HG03457 (cell line): Measurements from ENCODE around the gene RAB13.
"Not testable (repeated sequence)": the region's sequence is repeated elsewhere in the genome, so short reads cannot be mapped to it uniquely, and the experiment has no call there.

Experiments used
- ATAC-seq: cut with Tn5 transposase; IDR thresholded peaks from one replicate; pipeline ENCODE4 v1.9.1; 2021; ENCODE audit warnings: moderate number of reproducible peaks; ENCODE audit not compliant: unreplicated experiment

Gene RAB13

DNA sequence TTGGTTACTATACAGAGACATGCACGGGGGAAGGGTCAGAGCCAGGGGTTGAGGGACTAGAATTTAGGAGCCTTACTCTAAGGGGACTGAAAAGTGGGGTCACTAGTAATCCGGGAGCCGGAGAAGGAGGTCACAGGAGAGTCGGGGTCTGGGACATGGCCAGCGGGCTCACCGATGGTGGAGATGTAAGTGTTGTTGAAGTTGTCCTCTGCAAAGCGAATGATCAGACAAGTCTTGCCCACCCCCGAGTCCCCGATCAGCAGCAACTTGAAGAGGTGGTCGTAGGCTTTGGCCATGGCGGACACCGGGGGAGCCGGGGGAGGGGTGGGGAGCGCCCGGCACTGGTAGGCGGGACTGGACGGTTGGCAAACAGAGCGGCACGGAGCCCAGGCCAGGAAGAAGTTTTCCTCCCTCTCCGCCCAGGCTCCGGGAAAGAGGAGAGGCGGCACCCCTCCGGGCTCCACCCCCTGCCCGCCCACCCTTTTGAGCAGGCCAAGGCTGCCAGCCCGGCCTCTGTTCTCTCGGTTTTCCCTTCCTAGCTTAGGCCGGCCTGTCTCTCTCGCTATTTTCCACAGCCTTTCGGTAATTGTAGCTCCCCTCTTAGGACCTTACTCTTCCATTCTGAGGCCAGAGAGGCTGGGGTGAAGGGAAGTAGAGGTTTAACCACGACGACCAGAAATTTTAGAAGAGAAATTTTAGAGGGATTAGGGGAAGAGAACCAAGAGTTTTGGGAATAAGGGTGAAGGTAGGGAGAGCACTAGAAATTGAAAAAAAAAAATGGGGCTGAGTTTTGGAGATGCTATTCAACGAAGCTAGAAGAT, at the start of gene RAB13:
Gene RAB13 (minus strand): TSS at position 399 of the 821 bp plus-strand sequence. CDS start 103 bp downstream, at position 296.
- no peak for ATAC-seq

DNA sequence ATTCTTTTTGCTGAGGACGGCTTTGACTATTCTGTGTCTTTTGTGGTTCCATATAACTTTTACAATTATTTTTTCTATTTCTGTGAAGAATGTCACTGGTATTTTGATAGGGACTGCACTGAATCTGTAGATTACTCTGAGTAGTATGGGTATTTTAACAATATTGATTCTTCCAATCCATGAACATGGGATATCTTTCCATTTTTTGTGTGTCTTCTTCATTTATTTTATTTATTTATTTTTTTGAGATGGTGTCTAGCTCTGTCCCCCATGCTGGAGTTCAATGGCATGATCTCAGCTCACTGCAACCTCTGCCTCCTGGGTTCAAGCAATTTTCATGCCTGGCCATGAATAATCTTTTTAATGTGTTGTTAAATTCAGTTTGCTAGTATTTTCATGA, 47.6 kb upstream of the RAB13 start:
- ATAC-seq = not testable (repeated sequence)

DNA sequence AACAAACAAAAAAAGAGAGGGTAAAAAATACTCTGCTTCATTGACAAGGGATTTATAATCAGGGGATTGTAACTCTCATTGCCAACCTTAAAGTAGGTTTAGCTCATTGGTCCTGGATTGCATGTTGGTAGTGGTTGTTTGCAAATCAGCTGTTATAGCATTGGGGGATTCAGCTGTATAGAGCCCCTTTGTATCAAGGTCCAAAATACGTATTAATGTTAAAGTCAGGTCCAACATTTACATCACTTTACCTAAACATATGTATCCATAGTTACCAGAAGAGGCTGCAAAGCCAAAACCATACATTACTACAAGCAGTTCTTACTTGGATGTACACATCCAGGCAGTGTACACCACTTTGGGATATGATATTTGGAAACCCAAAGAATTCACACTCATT, 33.8 kb upstream of the RAB13 start:
- ATAC-seq = no peak

DNA sequence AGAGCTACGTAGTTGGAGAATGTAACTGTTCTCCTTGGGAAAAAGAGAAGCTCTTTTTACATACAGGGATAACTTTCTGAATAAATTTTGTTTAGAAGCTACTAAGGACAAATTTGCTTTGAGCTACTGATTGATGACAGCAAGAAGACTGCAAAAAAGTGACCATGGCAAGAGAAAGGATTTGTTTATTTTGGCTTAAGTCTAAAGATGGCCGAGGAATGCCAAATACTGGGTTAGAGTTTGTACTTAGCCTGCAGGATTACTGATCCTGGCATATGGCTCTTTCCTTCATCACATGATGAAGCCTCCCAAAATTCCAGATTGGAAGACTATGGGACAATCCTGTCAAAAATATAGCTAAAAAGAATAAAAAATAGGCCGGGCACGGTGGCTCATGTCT, 33.1 kb upstream of the RAB13 start:
- no peak for ATAC-seq

DNA sequence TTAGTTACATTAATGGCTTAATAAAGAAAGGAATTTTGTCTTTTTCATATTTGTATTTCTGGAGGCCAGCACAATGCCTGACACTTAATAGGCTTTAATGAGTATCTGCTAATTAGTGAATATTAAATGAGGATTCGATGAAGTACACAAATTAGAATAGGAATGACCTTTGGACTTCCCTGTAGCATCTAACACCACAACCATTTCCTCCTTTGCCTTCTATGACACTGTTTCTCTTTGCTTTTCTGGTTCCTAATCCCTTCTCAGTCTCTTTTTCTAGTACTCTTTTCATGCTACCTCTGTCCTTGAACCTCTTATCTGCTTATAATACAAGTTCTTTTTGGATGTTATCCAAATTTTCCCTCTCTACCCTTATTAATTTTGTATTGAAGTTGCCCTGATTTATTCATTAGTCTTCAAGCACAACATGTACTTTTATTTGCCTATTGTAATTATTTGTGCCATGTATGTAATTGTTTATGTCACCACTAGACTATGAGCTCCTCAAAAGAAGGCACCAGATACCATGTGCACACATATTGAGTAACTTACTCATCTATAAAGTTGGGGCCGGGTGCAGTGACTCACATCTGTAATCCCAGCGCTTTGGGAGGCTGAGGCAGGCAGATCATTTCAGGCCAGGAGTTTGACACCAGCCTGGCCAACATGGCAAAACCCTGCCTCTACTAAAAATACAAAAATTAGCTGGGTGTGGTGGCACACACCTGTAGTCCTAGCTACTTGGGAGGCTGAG, 28.2 kb upstream of the RAB13 start:
- ATAC-seq = no peak

DNA sequence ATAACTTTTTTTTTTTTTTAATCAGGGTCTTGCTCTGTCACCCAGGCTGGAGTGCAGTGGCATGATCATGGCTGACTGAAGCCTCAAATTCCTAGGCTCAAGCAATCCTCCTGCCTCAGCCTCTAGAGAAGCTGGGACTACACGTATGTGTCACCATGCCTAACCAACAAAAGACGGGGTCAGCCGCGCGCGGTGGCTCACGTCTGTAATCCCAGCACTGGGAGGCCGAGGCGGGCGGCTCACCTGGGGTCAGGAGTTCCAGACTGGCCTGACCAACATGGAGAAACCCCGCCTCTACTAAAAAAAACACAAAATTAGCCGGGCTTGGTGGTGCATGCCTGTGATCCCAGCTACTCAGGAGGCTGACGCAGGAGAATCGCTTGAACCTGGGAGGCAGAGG, 26.4 kb upstream of the RAB13 start:
- ATAC-seq = not testable (repeated sequence)

DNA sequence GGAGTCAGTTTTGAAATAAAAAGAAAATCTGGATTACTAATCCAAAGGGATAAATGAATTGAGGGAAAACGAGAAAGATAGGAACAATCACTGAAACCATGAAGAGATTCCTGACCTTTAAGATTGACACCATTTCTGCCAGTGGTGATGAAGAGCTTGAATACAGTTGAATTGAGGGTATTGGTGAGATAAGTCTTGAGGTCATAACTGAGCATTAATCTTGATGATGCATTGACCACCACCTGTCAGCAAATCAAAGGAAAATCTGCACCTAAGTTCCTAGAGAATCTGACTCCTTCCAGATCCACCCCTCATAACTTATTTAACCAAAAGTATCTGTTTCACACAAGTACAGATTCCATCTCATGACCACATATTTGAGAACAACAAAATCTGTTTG, 26.0 kb upstream of the RAB13 start:
- ATAC-seq = no peak

DNA sequence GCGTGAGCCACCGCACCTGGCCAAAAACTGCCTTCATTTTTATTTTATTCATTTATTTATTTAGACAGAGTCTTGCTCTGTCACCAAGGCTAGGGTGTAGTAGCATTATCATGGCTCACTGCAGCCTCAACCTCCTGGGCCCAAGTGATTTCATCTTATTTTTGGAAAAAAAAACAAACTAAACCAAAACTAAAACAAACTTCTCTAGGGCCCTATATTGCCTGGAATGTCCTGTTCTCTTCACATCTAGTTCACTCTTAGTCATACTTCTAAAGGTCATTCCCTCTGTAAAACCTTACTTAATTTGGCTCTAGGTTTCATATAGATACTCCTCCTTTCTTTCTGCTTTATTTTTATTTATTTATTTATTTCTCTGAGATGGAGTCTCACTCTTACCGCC, 20.0 kb upstream of the RAB13 start:
- no peak for ATAC-seq

DNA sequence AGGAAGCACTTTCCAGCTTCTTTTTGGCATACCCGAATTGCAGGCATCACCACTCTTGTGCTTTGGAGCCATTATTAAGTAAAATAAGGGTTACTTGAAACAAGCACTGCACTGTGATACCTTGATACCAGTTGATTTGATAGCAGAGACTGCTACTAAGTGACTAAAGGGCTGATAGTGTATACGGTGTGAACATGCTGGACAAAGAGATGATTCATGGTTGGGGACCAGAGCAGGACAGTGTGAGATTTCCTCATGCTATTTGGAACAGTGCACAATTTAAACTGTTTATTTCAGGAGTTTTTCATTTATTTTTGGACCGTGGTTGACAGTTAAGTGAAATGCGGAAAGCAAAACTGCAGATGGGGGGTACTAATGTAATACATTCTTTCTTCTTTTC, 14.3 kb upstream of the RAB13 start:
- ATAC-seq = no peak

DNA sequence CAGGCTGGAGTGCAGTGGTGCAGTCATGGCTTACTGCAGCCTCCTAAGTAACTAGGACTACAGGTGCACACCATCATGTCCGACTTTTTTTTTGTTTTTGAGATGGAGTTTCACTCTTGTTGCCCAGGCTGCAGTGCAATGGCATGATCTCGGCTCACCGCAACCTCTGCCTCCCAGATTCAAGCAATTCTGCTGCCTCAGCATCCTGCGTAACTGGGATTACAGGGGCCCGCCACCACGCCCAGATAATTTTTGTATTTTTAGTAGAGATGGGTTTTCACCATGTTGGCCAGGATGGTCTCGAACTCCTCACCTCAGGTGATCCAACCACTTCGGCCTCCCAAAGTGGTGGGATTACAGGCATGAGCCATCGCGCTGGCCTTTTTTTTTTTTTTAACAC, 10.7 kb upstream of the RAB13 start:
- ATAC-seq = not testable (repeated sequence)

DNA sequence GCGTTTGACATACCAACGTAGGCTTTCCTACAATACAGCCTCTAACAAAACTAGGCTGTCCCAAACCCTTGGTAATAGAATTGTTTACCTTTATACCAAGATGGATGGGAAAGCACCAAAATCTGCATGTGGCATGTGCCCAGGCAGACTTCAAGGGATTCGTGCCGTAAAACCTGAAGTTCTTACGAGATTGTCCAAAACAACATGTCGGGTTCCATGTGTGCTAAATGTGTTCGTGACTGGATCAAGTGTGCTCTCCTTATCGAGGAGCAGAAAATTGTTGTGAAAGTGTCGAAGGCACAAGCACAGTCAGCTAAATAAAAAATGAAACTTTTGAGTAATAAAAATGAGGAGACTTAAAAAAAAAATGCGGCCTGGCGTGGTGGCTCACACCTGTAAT, 9.5 kb upstream of the RAB13 start:
- ATAC-seq = no peak

DNA sequence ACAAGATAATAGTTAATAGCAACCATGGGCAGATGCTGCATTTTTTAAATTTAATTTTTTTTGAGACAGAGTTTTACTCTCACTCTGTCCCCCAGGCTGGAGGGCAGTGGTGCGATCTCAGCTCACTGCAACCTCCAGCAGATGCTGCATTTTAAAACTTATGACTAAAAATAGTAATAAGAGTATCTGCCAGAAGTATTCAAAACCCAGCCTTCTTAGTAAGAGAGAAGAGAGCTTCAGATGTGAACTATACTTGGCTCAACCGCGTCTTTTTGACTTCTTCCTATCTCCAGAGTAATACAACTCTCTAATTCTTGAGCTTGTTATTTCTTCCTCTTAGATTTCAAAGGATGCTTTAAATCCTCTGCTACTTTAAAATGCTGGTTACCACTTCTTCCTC, 9.1 kb upstream of the RAB13 start:
- ATAC-seq = no peak

DNA sequence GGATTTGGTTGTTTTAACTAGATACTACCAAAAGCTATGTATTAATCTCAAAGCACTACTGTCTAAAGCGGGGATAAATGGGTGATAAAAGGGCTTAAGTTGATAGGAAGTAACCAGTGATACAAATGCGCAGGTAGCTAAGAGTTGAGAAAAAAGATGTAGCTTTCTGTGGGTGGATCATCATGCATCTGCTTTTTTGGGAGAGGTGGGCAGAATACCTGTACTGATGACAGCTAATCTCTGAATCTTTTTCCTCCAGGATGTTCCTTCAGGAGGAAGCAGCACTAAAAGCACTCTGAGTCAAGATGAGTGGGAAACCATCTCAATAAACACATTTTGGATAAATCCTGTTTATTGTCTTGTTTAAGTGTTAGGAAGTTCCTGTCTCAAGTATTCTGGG, 5.7 kb upstream of the RAB13 start:
- ATAC-seq = no peak

DNA sequence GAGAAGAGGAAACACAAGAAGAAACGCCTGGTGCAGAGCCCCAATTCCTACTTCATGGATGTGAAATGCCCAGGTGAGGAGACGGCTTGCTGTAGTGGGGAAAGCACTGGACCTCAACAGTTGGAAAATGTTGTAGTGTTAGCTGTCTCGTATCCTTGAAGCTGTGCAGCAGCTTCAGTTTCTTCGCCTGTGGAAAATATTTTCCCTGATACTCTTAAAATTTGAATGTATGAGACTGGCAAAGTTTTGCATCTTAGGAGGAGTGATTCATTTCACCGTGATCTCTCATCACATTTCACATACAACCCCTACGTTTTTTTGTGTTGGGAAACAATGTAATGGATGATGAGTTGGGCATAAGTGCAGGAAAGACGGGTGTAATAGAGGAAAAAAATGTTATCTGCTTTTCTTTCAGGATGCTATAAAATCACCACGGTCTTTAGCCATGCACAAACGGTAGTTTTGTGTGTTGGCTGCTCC, 5.1 kb upstream of the RAB13 start:
- no peak for ATAC-seq

DNA sequence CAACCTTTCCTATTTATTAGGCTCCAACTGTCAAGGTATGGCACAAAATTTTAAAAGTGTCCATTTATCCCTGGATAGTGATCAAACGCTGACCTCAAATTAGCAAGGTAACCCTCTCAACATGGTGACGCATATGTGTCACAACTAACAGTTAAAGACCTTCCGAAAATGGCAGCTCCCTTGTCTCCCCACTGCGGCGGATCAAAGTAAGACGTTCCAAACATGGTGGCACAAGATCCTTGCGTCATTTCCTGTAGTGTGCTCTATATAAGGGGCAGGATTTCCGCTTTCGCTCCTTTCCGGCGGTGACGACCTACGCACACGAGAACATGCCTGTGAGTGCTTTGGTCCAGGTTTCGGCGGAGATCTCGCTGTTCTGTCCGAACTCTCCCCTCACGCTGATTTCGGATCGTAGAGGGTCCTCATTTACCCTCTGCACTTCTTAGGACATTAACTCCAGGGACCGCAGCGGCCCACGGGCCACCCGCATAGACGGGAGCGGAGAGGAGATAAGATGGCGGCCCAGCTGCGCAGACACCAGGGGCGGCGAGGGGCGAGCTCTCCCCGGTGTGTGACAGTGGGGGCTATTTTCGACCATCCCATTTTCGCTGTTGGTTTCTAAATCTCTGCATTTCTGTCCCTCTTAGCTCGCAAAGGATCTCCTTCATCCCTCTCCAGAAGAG, 4.5 kb upstream of the RAB13 start, which contains the start of gene RPS27:
Gene RPS27 (plus strand): TSS at position 295 of the 683 bp plus-strand sequence. CDS start 35 bp downstream, at position 330.
- ATAC-seq = peak; percentile 50

DNA sequence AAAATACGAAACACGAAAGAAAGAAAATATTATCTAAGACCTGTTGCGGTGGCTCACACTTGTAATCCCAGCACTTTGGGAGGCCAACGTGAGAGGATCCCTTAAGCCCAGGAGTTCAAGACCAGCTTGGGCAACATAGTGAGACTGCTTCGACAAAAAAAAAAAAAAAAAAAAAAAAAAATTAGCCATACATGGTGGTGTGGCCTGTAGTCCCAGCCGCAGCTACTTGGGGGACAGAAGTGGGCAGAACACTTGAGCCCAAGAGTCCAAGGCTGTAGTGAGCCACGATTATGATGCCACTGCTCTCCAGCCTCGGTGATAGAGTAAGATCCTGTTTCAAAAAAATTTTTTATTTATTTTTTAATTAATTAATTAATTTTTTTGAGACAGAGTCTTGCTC, 1.5 kb upstream of the RAB13 start:
- ATAC-seq = no peak

DNA sequence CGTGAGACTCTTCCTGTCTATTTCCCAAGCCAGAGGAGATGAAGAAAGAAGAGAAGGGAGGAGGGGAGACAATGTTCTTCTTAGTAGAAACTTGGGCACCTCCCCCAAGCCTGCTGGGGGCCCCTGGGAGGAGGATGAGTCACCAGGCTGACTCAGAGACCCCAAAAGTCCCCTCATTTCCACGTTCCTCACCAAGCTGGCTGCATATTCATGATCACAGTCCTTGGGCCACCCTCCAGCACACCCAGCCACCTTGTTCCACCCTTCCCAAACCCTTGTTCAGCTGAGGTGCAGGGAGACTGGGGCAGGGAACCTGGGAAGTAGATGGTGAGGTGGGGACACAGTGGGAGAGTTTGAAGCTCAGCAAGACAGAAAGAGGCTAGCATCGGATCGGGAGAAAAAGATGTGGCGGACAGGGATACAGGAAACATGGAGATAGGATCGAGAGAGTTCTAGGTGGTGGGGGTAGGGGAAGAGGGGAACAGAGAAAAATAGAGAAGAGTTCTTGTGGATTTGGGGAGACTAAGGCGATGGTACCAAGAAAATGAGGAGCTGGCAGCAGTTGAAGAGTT, 712 bp downstream of the RAB13 start:
- ATAC-seq = no peak

DNA sequence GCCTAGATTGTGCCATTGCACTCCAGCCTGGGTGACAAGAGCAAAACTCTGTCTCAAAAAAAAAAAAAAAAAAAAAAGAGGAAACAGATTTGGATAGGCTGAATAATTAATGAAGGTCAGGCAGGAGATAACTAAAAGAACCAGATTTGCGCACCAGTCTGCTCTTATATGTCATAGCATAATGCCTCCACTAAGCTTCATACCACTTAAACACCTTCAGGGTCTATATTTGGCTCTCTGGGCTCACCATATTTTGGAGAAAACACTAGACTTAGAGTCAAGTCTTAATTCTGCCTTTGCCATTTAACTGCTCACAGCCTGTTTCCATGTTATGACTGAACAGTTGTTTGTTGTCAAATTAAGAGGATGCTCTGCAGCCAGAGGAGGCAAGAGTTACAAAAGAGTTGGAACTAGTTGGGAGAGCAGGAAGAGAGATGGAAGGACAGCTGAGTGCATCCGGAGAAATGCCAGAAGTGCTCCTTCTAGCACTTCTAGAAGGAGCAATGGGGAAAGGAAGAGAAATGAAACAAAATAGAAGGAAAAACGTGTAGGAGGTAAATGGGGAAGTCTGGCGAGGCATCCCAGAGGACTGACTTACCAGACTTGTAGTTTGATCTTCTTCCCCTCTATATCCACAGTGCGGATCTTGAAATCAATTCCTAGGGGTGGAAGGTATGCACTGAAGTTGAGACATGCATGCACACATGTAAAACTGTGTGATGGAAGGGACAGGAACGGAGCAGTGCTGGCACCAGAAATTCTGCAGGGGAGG, 1.8 kb downstream of the RAB13 start:
- no peak for ATAC-seq

DNA sequence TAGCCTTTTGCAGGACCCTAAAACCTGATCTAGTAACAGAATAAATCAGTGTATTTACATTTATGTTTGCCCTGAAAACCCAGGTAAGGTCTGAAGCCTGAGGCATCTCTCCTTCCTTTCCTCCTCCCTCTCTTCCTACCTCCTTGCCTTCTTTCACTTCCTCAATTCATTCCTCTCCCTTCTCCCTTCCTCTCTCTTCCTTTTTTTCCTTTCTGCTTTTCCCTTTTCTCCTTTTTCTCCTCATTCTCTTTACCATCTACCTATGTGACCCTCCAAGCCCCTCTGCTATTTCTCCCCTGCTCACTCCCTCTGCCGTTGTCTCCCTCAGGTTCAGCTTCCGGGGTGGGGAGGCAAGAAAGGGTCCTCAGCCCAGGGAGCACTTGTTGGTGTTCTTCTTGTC, 4.4 kb downstream of the RAB13 start:
- ATAC-seq = not testable (repeated sequence)

DNA sequence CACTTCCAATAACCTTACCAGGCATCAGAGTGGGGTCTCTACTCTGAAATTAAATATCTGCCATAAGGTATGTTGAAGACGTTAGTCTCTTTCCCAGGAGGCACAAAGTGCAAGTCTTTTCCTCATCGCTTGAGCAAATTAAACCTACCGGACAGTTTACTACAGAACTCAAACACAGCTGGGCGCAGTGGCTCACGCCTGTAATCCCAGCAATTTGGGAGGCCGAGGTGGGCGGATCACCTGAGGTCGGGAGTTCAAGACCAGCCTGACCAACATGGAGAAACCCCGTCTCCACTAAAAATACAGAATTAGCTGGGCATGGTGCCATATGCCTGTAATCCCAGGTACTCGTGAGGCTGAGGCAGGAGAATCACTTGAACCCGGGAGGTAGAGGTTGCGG, 7.0 kb downstream of the RAB13 start:
- ATAC-seq = not testable (repeated sequence)
